ENCODE results near the gene CAMK2A. TPM values are rescaled to one million over a fixed set of nuclear protein-coding genes. Genes with fewer than 3 reads are reported as not detected.

CAMK2A gene
- total RNA-seq, 1 experiment from 2014 or later, result not detected

- BruUV-seq (replicated peaks), result no TSS peak
- Mint-ChIP-seq H3K27me3 (ENCODE audit: unreplicated experiment) (peaks cover 36% of the 10 kb centered on the region), H3K27ac (ENCODE audit: unreplicated experiment) (no peak overlapping the region), H3K9me3 (ENCODE audit: low read depth, unreplicated experiment) (no peaks in the 10 kb centered on the region), H3K4me1 (ENCODE audit: low read depth, unreplicated experiment) (no peaks in the 10 kb centered on the region), H3K4me3 (ENCODE audit: low read depth, unreplicated experiment) (no peak overlapping the region), H3K36me3 (ENCODE audit: insufficient read depth, unreplicated experiment) (no peaks in the 10 kb centered on the region)
- intact Hi-C loops (cut with micrococcal nuclease; ENCODE audit: unreplicated experiment), result no loop called here
- TF ChIP-seq CTCF (IDR thresholded peaks at IDR 0.05; ENCODE audit: unreplicated experiment), result no peak
- CTCF ChIA-PET, result interaction anchor here (0.9 to 1.4 kb wide), 2 partner anchors 8 to 94 kb away, joined by 3 to 4 read pairs; no protein-coding TSS in a partner anchor
- no peak for DNase-seq
Measured at GRCh38 chr5:150256410-150257064, 33.0 kb downstream of the CAMK2A start.

GRCh38 chr5:150255659-150256409, 33.7 kb downstream of the CAMK2A start:
- DNase-seq, result no peak
- H3K9me3 Mint-ChIP-seq (ENCODE audit: low read depth, unreplicated experiment), result no peaks in the 10 kb centered on the region
- no peak overlapping the region for H3K27ac Mint-ChIP-seq (ENCODE audit: unreplicated experiment)
- no peaks in the 10 kb centered on the region for H3K36me3 Mint-ChIP-seq (ENCODE audit: insufficient read depth, unreplicated experiment)
- TF ChIP-seq CTCF (IDR thresholded peaks at IDR 0.05; ENCODE audit: unreplicated experiment), result no peak
- H3K27me3 Mint-ChIP-seq (ENCODE audit: unreplicated experiment), result peaks cover 43% of the 10 kb centered on the region
- no peaks in the 10 kb centered on the region for H3K4me1 Mint-ChIP-seq (ENCODE audit: low read depth, unreplicated experiment)
- no TSS peak for BruUV-seq (replicated peaks)
- intact Hi-C loops (cut with micrococcal nuclease; ENCODE audit: unreplicated experiment), result no loop called here
- CTCF ChIA-PET, result interaction anchor here (0.9 to 1.4 kb wide), 2 partner anchors 9 to 95 kb away, joined by 3 to 4 read pairs; no protein-coding TSS in a partner anchor
- H3K4me3 Mint-ChIP-seq (ENCODE audit: low read depth, unreplicated experiment), result no peak overlapping the region

- peaks cover 53% of the 10 kb centered on the region for H3K27me3 Mint-ChIP-seq (ENCODE audit: unreplicated experiment)
- no TSS peak for BruUV-seq (replicated peaks)
- H3K4me3 Mint-ChIP-seq (ENCODE audit: low read depth, unreplicated experiment), result no peak overlapping the region
- TF ChIP-seq CTCF (IDR thresholded peaks at IDR 0.05; ENCODE audit: unreplicated experiment), result no peak
- CTCF ChIA-PET, result no interaction called here
- intact Hi-C loops (cut with micrococcal nuclease; ENCODE audit: unreplicated experiment), result no loop called here
- H3K9me3 Mint-ChIP-seq (ENCODE audit: low read depth, unreplicated experiment), result no peaks in the 10 kb centered on the region
- no peaks in the 10 kb centered on the region for H3K36me3 Mint-ChIP-seq (ENCODE audit: insufficient read depth, unreplicated experiment)
- no peak overlapping the region for H3K27ac Mint-ChIP-seq (ENCODE audit: unreplicated experiment)
- no peaks in the 10 kb centered on the region for H3K4me1 Mint-ChIP-seq (ENCODE audit: low read depth, unreplicated experiment)
- no peak for DNase-seq
Measured at GRCh38 chr5:150254774-150255173, 34.8 kb downstream of the CAMK2A start.

- CTCF ChIA-PET, result no interaction called here
- TF ChIP-seq CTCF (IDR thresholded peaks at IDR 0.05; ENCODE audit: unreplicated experiment), result no peak
Measured at GRCh38 chr5:150254363-150254762, 35.2 kb downstream of the CAMK2A start.

More at GRCh38 chr5:150254363-150254762, 35.2 kb downstream of the CAMK2A start:
- H3K4me1 Mint-ChIP-seq (ENCODE audit: low read depth, unreplicated experiment), result no peaks in the 10 kb centered on the region
- no peak overlapping the region for H3K4me3 Mint-ChIP-seq (ENCODE audit: low read depth, unreplicated experiment)
- H3K9me3 Mint-ChIP-seq (ENCODE audit: low read depth, unreplicated experiment), result no peaks in the 10 kb centered on the region
- no peaks in the 10 kb centered on the region for H3K36me3 Mint-ChIP-seq (ENCODE audit: insufficient read depth, unreplicated experiment)
- intact Hi-C loops (cut with micrococcal nuclease; ENCODE audit: unreplicated experiment), result no loop called here
- no peak for DNase-seq
- BruUV-seq (replicated peaks), result no TSS peak
- H3K27ac Mint-ChIP-seq (ENCODE audit: unreplicated experiment), result no peak overlapping the region
- H3K27me3 Mint-ChIP-seq (ENCODE audit: unreplicated experiment), result peaks cover 57% of the 10 kb centered on the region
